ENCODE data around the gene NXPE3. TPM values are rescaled to one million over a fixed set of nuclear protein-coding genes. Genes with fewer than 3 reads are reported as not detected.

Gene NXPE3
- total RNA-seq, 3 donors from 2014 or later (not counting 1 experiment from before 2014, with no cell fraction given) = 17.0 to 27.1 (median 21.1) TPM

GRCh38 chr3:101870138-101870537 lies 91.1 kb downstream of the NXPE3 start:
- TF ChIP-seq, protein P1, sequence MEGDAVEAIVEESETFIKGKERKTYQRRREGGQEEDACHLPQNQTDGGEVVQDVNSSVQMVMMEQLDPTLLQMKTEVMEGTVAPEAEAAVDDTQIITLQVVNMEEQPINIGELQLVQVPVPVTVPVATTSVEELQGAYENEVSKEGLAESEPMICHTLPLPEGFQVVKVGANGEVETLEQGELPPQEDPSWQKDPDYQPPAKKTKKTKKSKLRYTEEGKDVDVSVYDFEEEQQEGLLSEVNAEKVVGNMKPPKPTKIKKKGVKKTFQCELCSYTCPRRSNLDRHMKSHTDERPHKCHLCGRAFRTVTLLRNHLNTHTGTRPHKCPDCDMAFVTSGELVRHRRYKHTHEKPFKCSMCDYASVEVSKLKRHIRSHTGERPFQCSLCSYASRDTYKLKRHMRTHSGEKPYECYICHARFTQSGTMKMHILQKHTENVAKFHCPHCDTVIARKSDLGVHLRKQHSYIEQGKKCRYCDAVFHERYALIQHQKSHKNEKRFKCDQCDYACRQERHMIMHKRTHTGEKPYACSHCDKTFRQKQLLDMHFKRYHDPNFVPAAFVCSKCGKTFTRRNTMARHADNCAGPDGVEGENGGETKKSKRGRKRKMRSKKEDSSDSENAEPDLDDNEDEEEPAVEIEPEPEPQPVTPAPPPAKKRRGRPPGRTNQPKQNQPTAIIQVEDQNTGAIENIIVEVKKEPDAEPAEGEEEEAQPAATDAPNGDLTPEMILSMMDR (IDR thresholded peaks at IDR 0.05) = no peak
- no peaks in the 10 kb centered on the region for H3K4me1 Mint-ChIP-seq
- H3K4me1 ChIP-seq (ENCODE audit: control insufficient read depth, insufficient read depth, low read length) = no peaks in the 10 kb centered on the region
- 95% methylated on average over 4 of the region's 5 CpGs for WGBS (ENCODE audit: insufficient coverage)
- no peaks in the 10 kb centered on the region for H3K27me3 ChIP-seq (ENCODE audit: control insufficient read depth, insufficient read depth, low read length)
- no peaks in the 10 kb centered on the region for H3K27me3 Mint-ChIP-seq (ENCODE audit: low read depth in 2 of 2)
- ATAC-seq (no peak), DNase-seq (no peak)
- intact Hi-C loops (cut with micrococcal nuclease) = no loop called here
- H3K27ac Mint-ChIP-seq = no peak overlapping the region
- H3K9me3 ChIP-seq (ENCODE audit: control insufficient read depth, insufficient read depth, low read length) = no peaks in the 10 kb centered on the region
- no peaks in the 10 kb centered on the region for H3K9me3 Mint-ChIP-seq
- H3K36me3 Mint-ChIP-seq = no peaks in the 10 kb centered on the region
- no peak overlapping the region for H3K27ac ChIP-seq (ENCODE audit: low read length)
- no peaks in the 10 kb centered on the region for H3K36me3 ChIP-seq (ENCODE audit: control insufficient read depth, insufficient read depth, low read length)
- no peak overlapping the region for H3K4me3 Mint-ChIP-seq
- H3K4me3 ChIP-seq (ENCODE audit: low read length) = no peak overlapping the region

DNA sequence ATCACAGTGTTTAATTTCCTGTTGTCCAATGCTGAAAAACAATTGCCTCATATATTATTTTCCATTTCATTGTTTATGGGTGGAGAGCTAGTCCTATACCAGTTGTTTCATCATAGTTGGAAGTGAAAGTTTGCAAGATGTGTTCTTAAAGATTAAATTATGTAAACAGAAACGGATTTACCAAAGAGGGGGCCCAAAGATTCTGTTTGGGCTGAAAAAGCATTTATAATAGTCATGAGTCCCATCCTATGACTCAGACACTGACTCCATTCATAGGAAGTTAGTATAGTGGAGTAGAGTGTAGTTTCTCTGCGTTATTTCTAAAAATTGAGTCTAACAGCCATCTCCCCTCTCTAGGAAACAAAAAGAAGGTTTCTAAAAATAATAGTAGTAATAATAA lies 94.6 kb downstream of the NXPE3 start:
- DNase-seq (no peak), ATAC-seq (no peak)
- TF ChIP-seq, protein P1 (IDR thresholded peaks at IDR 0.05) = no peak
- Histone ChIP-seq H3K27me3 (ENCODE audit: control insufficient read depth, insufficient read depth, low read length) (no peaks in the 10 kb centered on the region), H3K4me3 (ENCODE audit: low read length) (no peak overlapping the region), H3K36me3 (ENCODE audit: control insufficient read depth, insufficient read depth, low read length) (no peaks in the 10 kb centered on the region), H3K4me1 (ENCODE audit: control insufficient read depth, insufficient read depth, low read length) (no peaks in the 10 kb centered on the region), H3K27ac (ENCODE audit: low read length) (no peak overlapping the region), H3K9me3 (ENCODE audit: control insufficient read depth, insufficient read depth, low read length) (no peaks in the 10 kb centered on the region)
- WGBS (ENCODE audit: insufficient coverage) = 60% methylated on average over 1 of the region's 2 CpGs
- intact Hi-C loops (cut with micrococcal nuclease) = no loop called here
- Mint-ChIP-seq H3K4me3 (no peak overlapping the region), H3K9me3 (no peaks in the 10 kb centered on the region), H3K27ac (no peak overlapping the region), H3K4me1 (no peaks in the 10 kb centered on the region), H3K27me3 (ENCODE audit: low read depth in 2 of 2) (no peaks in the 10 kb centered on the region), H3K36me3 (no peaks in the 10 kb centered on the region)

- intact Hi-C loops (cut with micrococcal nuclease) = no loop called here
- Histone ChIP-seq H3K27me3 (ENCODE audit: control insufficient read depth, insufficient read depth, low read length) (no peaks in the 10 kb centered on the region), H3K27ac (ENCODE audit: low read length) (no peak overlapping the region), H3K4me1 (ENCODE audit: control insufficient read depth, insufficient read depth, low read length) (no peaks in the 10 kb centered on the region), H3K36me3 (ENCODE audit: control insufficient read depth, insufficient read depth, low read length) (no peaks in the 10 kb centered on the region), H3K4me3 (ENCODE audit: low read length) (no peak overlapping the region), H3K9me3 (ENCODE audit: control insufficient read depth, insufficient read depth, low read length) (no peaks in the 10 kb centered on the region)
- Mint-ChIP-seq H3K27me3 (ENCODE audit: low read depth in 2 of 2) (peaks cover 5 to 8% of the 10 kb centered on the region in 2 donors), H3K4me3 (no peak overlapping the region), H3K4me1 (peaks cover 4 to 5% of the 10 kb centered on the region in 2 donors), H3K27ac (no peak overlapping the region), H3K36me3 (no peaks in the 10 kb centered on the region), H3K9me3 (no peaks in the 10 kb centered on the region)
- WGBS (ENCODE audit: insufficient coverage) = 61% methylated on average over 8 of the region's 8 CpGs
- ATAC-seq (no peak), DNase-seq (no peak)
- TF ChIP-seq, protein P1 (IDR thresholded peaks at IDR 0.05) = no peak
Observed at GRCh38 chr3:101876142-101876541, 97.1 kb downstream of the NXPE3 start.

Other genes with a start within 250 kb of the NXPE3 start
- gene TRMT10C, start 217.3 kb upstream of the NXPE3 start, total RNA-seq = 10 to 100 TPM; 18.4 to 19.1 (median 19.0) TPM
- gene PCNP, start 205.0 kb upstream of the NXPE3 start, total RNA-seq = 100 to 1,000 TPM; 119 to 132 (median 124) TPM
- 10 to 100 TPM; 72.0 to 90.9 (median 83.5) TPM for gene ZBTB11, start 102.1 kb upstream of the NXPE3 start, total RNA-seq
- 100 to 1,000 TPM; 660 to 850 (median 763) TPM for gene RPL24, start 92.5 kb upstream of the NXPE3 start, total RNA-seq
- 10 to 100 TPM in 1 of 3 donors, 1 to 10 TPM in 2; 8.5 to 11.0 (median 9.4) TPM for gene CEP97, start 54.6 kb upstream of the NXPE3 start, total RNA-seq
- 100 to 1,000 TPM; 510 to 811 (median 774) TPM for gene NFKBIZ, start 70.3 kb downstream of the NXPE3 start, total RNA-seq